ENCODE measurements around the gene NF2.

The NF2 gene

GRCh38 chr22:29737251-29738117, 134.1 kb downstream of the NF2 start:
- H3K4me3 ChIP-seq (ENCODE audit: low read depth in 1 of 2, low read length in 2 of 2) = no peak overlapping the region
- no peaks in the 10 kb centered on the region for H3K27me3 ChIP-seq (ENCODE audit: low read depth, low read length)
- no peak overlapping the region for H3K27ac ChIP-seq (ENCODE audit: low read length)
- peaks cover 0 to 49% of the 10 kb centered on the region in 2 donors for H3K36me3 ChIP-seq (ENCODE audit: control insufficient read depth in 1 of 2, insufficient read depth in 2 of 2, low read length in 2 of 2)
- no peaks in the 10 kb centered on the region for H3K9me3 ChIP-seq (ENCODE audit: control insufficient read depth in 1 of 2, low read length in 2 of 2)
- peaks cover 0 to 11% of the 10 kb centered on the region in 2 donors for H3K4me1 ChIP-seq (ENCODE audit: control insufficient read depth in 1 of 2, insufficient read depth in 2 of 2, low read length in 2 of 2)

- peaks cover 0 to 50% of the 10 kb centered on the region in 2 donors for H3K36me3 ChIP-seq (ENCODE audit: control insufficient read depth in 1 of 2, insufficient read depth in 2 of 2, low read length in 2 of 2)
- H3K27me3 ChIP-seq (ENCODE audit: low read depth, low read length) = no peaks in the 10 kb centered on the region
- H3K4me1 ChIP-seq (ENCODE audit: control insufficient read depth in 1 of 2, insufficient read depth in 2 of 2, low read length in 2 of 2) = peaks cover 0 to 9% of the 10 kb centered on the region in 2 donors
- no peaks in the 10 kb centered on the region for H3K9me3 ChIP-seq (ENCODE audit: control insufficient read depth in 1 of 2, low read length in 2 of 2)
- no peak overlapping the region for H3K27ac ChIP-seq (ENCODE audit: low read length)
- no peak overlapping the region for H3K4me3 ChIP-seq (ENCODE audit: low read depth in 1 of 2, low read length in 2 of 2)
Observed at GRCh38 chr22:29738118-29738815, 134.8 kb downstream of the NF2 start.

- Histone ChIP-seq H3K27me3 (ENCODE audit: low read depth, low read length) (no peaks in the 10 kb centered on the region), H3K9me3 (ENCODE audit: control insufficient read depth in 1 of 2, low read length in 2 of 2) (no peaks in the 10 kb centered on the region), H3K4me1 (ENCODE audit: control insufficient read depth in 1 of 2, insufficient read depth in 2 of 2, low read length in 2 of 2) (no peaks in the 10 kb centered on the region), H3K36me3 (ENCODE audit: control insufficient read depth in 1 of 2, insufficient read depth in 2 of 2, low read length in 2 of 2) (peaks cover 0 to 50% of the 10 kb centered on the region in 2 donors), H3K4me3 (ENCODE audit: low read depth in 1 of 2, low read length in 2 of 2) (no peak overlapping the region), H3K27ac (ENCODE audit: low read length) (no peak overlapping the region)
Observed at GRCh38 chr22:29739346-29739875, 136.0 kb downstream of the NF2 start.

DNA sequence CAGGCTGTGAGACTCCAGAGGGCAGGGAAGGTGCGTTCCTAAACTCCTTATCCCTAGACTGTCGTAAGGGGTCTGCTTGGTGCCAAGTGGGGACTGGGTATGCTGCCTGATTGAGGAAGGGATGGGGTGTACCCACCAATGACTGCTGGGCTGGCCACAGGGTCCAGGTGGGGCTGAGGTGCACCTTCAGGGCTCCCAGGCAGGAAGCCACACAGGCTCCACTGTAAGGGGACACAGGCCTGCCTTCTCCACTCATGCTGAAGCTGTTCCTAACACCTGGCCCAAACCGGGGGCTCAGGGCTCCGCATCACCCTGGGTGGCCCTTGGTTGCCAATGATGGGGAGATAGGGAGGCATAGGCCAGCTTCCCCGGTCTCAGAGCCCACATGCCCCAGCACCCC, 136.8 kb downstream of the NF2 start:
- Histone ChIP-seq H3K27me3 (ENCODE audit: low read depth, low read length) (no peaks in the 10 kb centered on the region), H3K4me1 (ENCODE audit: control insufficient read depth in 1 of 2, insufficient read depth in 2 of 2, low read length in 2 of 2) (no peaks in the 10 kb centered on the region), H3K4me3 (ENCODE audit: low read depth in 1 of 2, low read length in 2 of 2) (no peak overlapping the region), H3K9me3 (ENCODE audit: control insufficient read depth in 1 of 2, low read length in 2 of 2) (no peaks in the 10 kb centered on the region), H3K36me3 (ENCODE audit: control insufficient read depth in 1 of 2, insufficient read depth in 2 of 2, low read length in 2 of 2) (peaks cover 0 to 46% of the 10 kb centered on the region in 2 donors), H3K27ac (ENCODE audit: low read length) (no peak overlapping the region)

DNA sequence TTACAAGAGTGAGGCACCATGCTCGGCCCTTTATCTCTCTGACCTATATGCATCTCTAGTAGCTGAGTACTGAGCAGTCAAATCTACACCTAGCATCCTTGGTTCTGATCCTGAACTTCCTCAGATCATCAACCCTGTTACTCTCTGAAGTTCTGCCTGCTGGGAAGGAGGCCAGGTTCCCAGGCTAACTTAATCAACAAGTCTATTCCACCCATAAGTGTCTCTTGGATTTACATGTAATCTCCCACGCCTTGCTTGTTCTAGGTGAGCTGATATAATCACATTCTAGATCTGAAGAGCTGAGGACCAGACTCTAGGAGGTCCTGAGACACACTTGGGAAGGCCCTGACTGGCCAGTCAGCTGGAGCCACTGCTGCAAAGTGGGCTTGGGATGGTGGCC, 138.5 kb downstream of the NF2 start:
- H3K4me3 ChIP-seq (ENCODE audit: low read depth in 1 of 2, low read length in 2 of 2) = no peak overlapping the region
- no peaks in the 10 kb centered on the region for H3K9me3 ChIP-seq (ENCODE audit: control insufficient read depth in 1 of 2, low read length in 2 of 2)
- no peaks in the 10 kb centered on the region for H3K27me3 ChIP-seq (ENCODE audit: low read depth, low read length)
- H3K27ac ChIP-seq (ENCODE audit: low read length) = no peak overlapping the region
- peaks cover 0 to 42% of the 10 kb centered on the region in 2 donors for H3K36me3 ChIP-seq (ENCODE audit: control insufficient read depth in 1 of 2, insufficient read depth in 2 of 2, low read length in 2 of 2)
- no peaks in the 10 kb centered on the region for H3K4me1 ChIP-seq (ENCODE audit: control insufficient read depth in 1 of 2, insufficient read depth in 2 of 2, low read length in 2 of 2)

- Histone ChIP-seq H3K36me3 (ENCODE audit: control insufficient read depth in 1 of 2, insufficient read depth in 2 of 2, low read length in 2 of 2) (peaks cover 0 to 46% of the 10 kb centered on the region in 2 donors), H3K27me3 (ENCODE audit: low read depth, low read length) (no peaks in the 10 kb centered on the region), H3K27ac (ENCODE audit: low read length) (no peak overlapping the region), H3K9me3 (ENCODE audit: control insufficient read depth in 1 of 2, low read length in 2 of 2) (no peaks in the 10 kb centered on the region), H3K4me3 (ENCODE audit: low read depth in 1 of 2, low read length in 2 of 2) (no peak overlapping the region), H3K4me1 (ENCODE audit: control insufficient read depth in 1 of 2, insufficient read depth in 2 of 2, low read length in 2 of 2) (no peaks in the 10 kb centered on the region)
Observed at GRCh38 chr22:29742326-29742725, 138.9 kb downstream of the NF2 start.

GRCh38 chr22:29744902-29745301, 141.5 kb downstream of the NF2 start:
- Histone ChIP-seq H3K36me3 (ENCODE audit: control insufficient read depth in 1 of 2, insufficient read depth in 2 of 2, low read length in 2 of 2) (peaks cover 0 to 54% of the 10 kb centered on the region in 2 donors), H3K27ac (ENCODE audit: low read length) (no peak overlapping the region), H3K27me3 (ENCODE audit: low read depth, low read length) (no peaks in the 10 kb centered on the region), H3K9me3 (ENCODE audit: control insufficient read depth in 1 of 2, low read length in 2 of 2) (no peaks in the 10 kb centered on the region), H3K4me1 (ENCODE audit: control insufficient read depth in 1 of 2, insufficient read depth in 2 of 2, low read length in 2 of 2) (no peaks in the 10 kb centered on the region), H3K4me3 (ENCODE audit: low read depth in 1 of 2, low read length in 2 of 2) (no peak overlapping the region)

DNA sequence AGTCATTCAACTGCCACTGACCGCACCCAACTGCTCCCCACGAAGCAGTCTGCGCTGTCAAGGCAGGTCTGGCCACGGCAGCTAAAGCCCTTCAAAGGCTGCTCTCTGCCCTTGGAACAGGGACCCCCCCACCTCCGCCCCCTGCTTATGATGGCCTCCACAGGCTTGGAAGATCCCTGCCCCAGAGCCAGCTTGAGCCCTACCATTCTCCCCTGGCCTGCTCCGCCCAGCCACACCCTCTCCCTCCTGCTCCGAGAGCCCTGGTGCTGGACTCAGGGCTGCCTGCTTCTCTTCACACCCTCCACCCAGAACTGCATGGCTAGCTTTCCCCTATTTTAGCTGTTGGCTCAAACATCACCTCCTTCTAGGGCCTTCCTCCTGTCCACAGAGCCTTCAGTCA, 144.4 kb downstream of the NF2 start:
- Histone ChIP-seq H3K36me3 (ENCODE audit: control insufficient read depth in 1 of 2, insufficient read depth in 2 of 2, low read length in 2 of 2) (peaks cover 0 to 27% of the 10 kb centered on the region in 2 donors), H3K27ac (ENCODE audit: low read length) (no peak overlapping the region), H3K4me3 (ENCODE audit: low read depth in 1 of 2, low read length in 2 of 2) (no peak overlapping the region), H3K27me3 (ENCODE audit: low read depth, low read length) (no peaks in the 10 kb centered on the region), H3K9me3 (ENCODE audit: control insufficient read depth in 1 of 2, low read length in 2 of 2) (no peaks in the 10 kb centered on the region), H3K4me1 (ENCODE audit: control insufficient read depth in 1 of 2, insufficient read depth in 2 of 2, low read length in 2 of 2) (no peaks in the 10 kb centered on the region)
